HG02885 (cell line): ENCODE data around the gene SPANXC.
"Not testable (repeated sequence)": the region's sequence is repeated elsewhere in the genome, so short reads cannot be mapped to it uniquely, and the experiment has no call there.

ENCODE experiments used
- ATAC-seq: cut with Tn5 transposase; IDR thresholded peaks from one replicate; pipeline ENCODE4 v1.9.1; 2021; ENCODE audit warnings: mild to moderate bottlenecking; ENCODE audit not compliant: unreplicated experiment, poor library complexity

Gene SPANXC

GRCh38 chrX:141242417-141242816 lies at the start of gene SPANXC:
TSS of gene SPANXC (minus strand) at chrX:141242517. CDS start at chrX:141242457, 60 bp downstream.
- ATAC-seq: not testable (repeated sequence)

GRCh38 chrX:141279476-141279875 lies 37.2 kb upstream of the SPANXC start:
- ATAC-seq: no peak

GRCh38 chrX:141278306-141278705 lies 36.0 kb upstream of the SPANXC start:
- peak; percentile 68 for ATAC-seq

GRCh38 chrX:141258080-141258479 lies 15.8 kb upstream of the SPANXC start:
- ATAC-seq: no peak

- no peak for ATAC-seq
Observed at GRCh38 chrX:141221611-141222010, 20.7 kb downstream of the SPANXC start.

GRCh38 chrX:141220342-141221008 lies 21.8 kb downstream of the SPANXC start:
- ATAC-seq: no peak

- no peak for ATAC-seq
Observed at GRCh38 chrX:141214196-141214595, 28.1 kb downstream of the SPANXC start.

- ATAC-seq: no peak
Observed at GRCh38 chrX:141201962-141202361, 40.4 kb downstream of the SPANXC start.
